MCF 10A (cell line): Measurements from ENCODE around the gene VAT1L. TPM values are rescaled to one million over a fixed set of nuclear protein-coding genes. Genes with fewer than 3 reads are reported as not detected.
A peak's percentile ranks its signal among the peaks of the same experiment; 100 is the strongest.

Source experiments
- BruUV-seq: library from RNA; stranded (reverse); fragments of 400-500 nt; replicated peaks from 2 replicates; lab custom pipeline; 2021; lab: Mats Ljungman, UMichigan
- CTCF ChIA-PET: fragments of 300-600 bp; sonication (Branson Sonifier 250); formaldehyde crosslinking; extraction: SDS; loops from one replicate; lab custom pipeline; 2021; ENCODE audit warnings: antibody characterized with exemption, inconsistent platforms; lab: Yijun Ruan, JAX
- POLR2A ChIA-PET: fragments of 300-600, 350-650 bp; sonication (Branson Sonifier 250); formaldehyde crosslinking; extraction: SDS; loops from one replicate; lab custom pipeline; 2020; ENCODE audit warnings: antibody characterized with exemption, inconsistent platforms; lab: Yijun Ruan, JAX
- DNase-seq: peaks from one replicate; pipeline ENCODE4 v3.0.0-alpha.2; 2018; ENCODE audit not compliant: unreplicated experiment
- H3K27ac Mint-ChIP-seq: one replicate; pipeline ENCODE4 v1.8.0; 2022; ENCODE audit warnings: mild to moderate bottlenecking, low read depth, mixed read lengths; ENCODE audit not compliant: unreplicated experiment
- H3K27me3 Mint-ChIP-seq: one replicate; pipeline ENCODE4 v1.8.0; 2022; ENCODE audit warnings: mixed read lengths; ENCODE audit not compliant: insufficient read depth, unreplicated experiment
- H3K36me3 Mint-ChIP-seq: one replicate; pipeline ENCODE4 v1.8.0; 2022; ENCODE audit warnings: mild to moderate bottlenecking, moderate library complexity, mixed read lengths; ENCODE audit not compliant: insufficient read depth, unreplicated experiment
- H3K4me1 Mint-ChIP-seq: one replicate; pipeline ENCODE4 v1.8.0; 2022; ENCODE audit warnings: mixed read lengths; ENCODE audit not compliant: insufficient read depth, unreplicated experiment
- H3K4me3 Mint-ChIP-seq: one replicate; pipeline ENCODE4 v1.8.0; 2022; ENCODE audit warnings: mild to moderate bottlenecking, moderate library complexity, mixed read lengths; ENCODE audit not compliant: unreplicated experiment
- H3K9me3 Mint-ChIP-seq: one replicate; pipeline ENCODE4 v1.8.0; 2022; ENCODE audit warnings: mixed read lengths; ENCODE audit not compliant: unreplicated experiment
- CTCF ChIP-seq: fragments of 200-600 bp; IDR thresholded peaks from one replicate; pipeline ENCODE4 v1.8.0; 2022; ENCODE audit warnings: antibody characterized with exemption, mild to moderate bottlenecking; ENCODE audit not compliant: unreplicated experiment
- intact Hi-C: fragments of 100-400 bp; cut with micrococcal nuclease; formaldehyde crosslinking; loops from 2 replicates; pipeline ENCODE4 v1.14.1; 2022
- total RNA-seq: library from RNA; stranded (reverse); gene quantifications from 2 replicates; pipeline ENCODE4 v1.2.3, GENCODE V29; 2022

VAT1L gene
- total RNA-seq, 1 experiment from 2014 or later: 1.1 TPM

DNA sequence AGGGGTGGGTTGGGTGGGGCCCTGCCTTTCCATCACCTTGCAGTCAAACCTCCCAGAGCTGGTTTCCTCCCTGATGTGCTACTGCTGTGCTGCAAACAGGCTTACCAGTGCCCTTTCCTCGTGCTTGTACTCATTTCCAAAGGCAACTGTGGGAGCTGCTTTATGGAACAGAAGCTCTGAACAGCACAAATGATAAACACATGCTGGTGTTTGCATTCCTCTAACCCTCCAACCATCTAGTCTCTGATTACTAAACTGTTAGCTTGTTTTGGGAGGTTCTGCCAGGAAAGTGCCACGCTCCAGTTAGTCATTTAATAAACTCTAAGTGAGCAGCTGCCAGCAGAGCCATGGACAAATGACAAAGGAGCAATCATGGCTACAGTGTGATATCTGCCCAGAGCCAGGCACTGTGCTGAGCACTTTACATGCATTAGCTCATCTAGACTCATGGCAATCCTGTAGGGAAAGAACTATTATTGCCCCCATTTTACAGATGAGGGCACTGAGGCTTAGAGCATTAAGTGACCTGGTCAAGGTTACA lies 110.4 kb downstream of the VAT1L start:
- DNase-seq: peak; percentile 11
- intact Hi-C loops: no loop called here
- ChIA-PET POLR2A (no interaction called here), CTCF (interaction anchor here (0.5 to 1.2 kb wide), 5 partner anchors 9 to 83 kb away, joined by 3 to 4 read pairs (median 3); no protein-coding TSS in a partner anchor)
- Mint-ChIP-seq H3K36me3 (no peaks in the 10 kb centered on the region), H3K9me3 (no peaks in the 10 kb centered on the region), H3K27ac (no peak overlapping the region), H3K4me1 (no peaks in the 10 kb centered on the region), H3K4me3 (no peak overlapping the region), H3K27me3 (no peaks in the 10 kb centered on the region)
- no peak for TF ChIP-seq CTCF
- BruUV-seq: no TSS peak

DNA sequence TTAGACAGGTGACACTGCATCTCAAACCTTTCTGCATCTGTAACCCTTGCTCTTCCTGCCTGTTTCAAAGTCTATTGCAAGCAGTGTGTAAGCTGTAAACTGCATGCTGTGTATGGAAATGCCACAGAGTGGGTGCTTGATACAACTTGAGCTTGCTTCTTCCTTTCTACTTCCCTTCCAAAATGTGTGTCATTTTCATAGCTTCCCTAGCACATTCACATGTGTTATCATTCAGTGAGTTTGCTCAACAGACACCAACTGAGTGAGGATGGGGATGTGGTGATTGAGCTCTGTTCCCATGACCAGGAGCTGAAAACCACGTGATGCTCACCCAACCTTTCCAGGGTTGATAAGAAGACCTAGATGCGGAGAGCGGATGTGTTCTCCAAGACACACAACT lies 111.1 kb downstream of the VAT1L start:
- Mint-ChIP-seq H3K4me1 (no peaks in the 10 kb centered on the region), H3K9me3 (no peaks in the 10 kb centered on the region), H3K27ac (no peak overlapping the region), H3K36me3 (no peaks in the 10 kb centered on the region), H3K4me3 (no peak overlapping the region), H3K27me3 (no peaks in the 10 kb centered on the region)
- TF ChIP-seq CTCF: no peak
- intact Hi-C loops: no loop called here
- no peak for DNase-seq
- ChIA-PET POLR2A (no interaction called here), CTCF (interaction anchor here (0.6 to 1.2 kb wide), 5 partner anchors 8 to 78 kb away, joined by 3 to 5 read pairs (median 4); no protein-coding TSS in a partner anchor)
- no TSS peak for BruUV-seq

DNA sequence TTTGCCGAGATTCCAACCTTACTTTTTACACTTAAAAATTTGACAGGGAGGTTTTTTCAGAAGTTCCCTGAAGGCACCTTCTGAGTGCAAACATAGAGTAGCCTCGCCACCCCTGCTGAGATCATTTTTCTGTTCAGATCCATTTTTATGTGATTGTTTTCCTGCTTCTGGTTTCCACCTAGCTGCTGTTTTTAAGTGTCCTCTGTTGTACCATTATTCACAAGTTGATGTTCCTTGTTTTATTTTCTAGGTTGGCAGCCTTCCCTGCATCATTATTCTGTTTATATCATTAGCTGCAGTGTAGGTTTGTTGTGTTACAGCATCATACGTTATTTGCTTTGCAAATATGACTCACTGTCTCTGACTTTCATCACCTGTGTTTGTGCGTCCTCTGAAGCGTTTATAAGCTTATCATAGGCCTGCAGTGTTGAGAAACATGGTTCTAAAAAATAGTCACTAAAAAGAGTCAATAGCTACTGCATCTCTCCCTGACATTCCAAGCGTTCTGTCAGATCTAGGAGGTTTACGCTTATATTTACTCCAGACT lies 117.1 kb downstream of the VAT1L start:
- H3K4me3 Mint-ChIP-seq: no peak overlapping the region
- H3K27me3 Mint-ChIP-seq: no peaks in the 10 kb centered on the region
- H3K36me3 Mint-ChIP-seq: no peaks in the 10 kb centered on the region
- DNase-seq: peak; percentile 45
- CTCF ChIA-PET: interaction anchor here (0.6 to 1.7 kb wide), 7 partner anchors 74 to 685 kb away, joined by 3 to 6 read pairs (median 3); no protein-coding TSS in a partner anchor
- no TSS peak for BruUV-seq
- H3K27ac Mint-ChIP-seq: no peak overlapping the region
- no peaks in the 10 kb centered on the region for H3K9me3 Mint-ChIP-seq
- intact Hi-C loops: no loop called here
- no peak for TF ChIP-seq CTCF
- POLR2A ChIA-PET: interaction anchor here (1.5 kb wide), 1 partner anchor 13 kb away, joined by 4 read pairs; no protein-coding TSS in a partner anchor
- H3K4me1 Mint-ChIP-seq: peaks cover 7% of the 10 kb centered on the region

- Mint-ChIP-seq H3K4me1 (peaks cover 7% of the 10 kb centered on the region), H3K36me3 (no peaks in the 10 kb centered on the region), H3K9me3 (no peaks in the 10 kb centered on the region), H3K27ac (no peak overlapping the region), H3K27me3 (no peaks in the 10 kb centered on the region), H3K4me3 (no peak overlapping the region)
- ChIA-PET CTCF (interaction anchor here (0.6 to 1.0 kb wide), 4 partner anchors 12 to 566 kb away, joined by 3 to 4 read pairs (median 3); no protein-coding TSS in a partner anchor), POLR2A (interaction anchor here (1.5 kb wide), 1 partner anchor 269 kb away, joined by 4 read pairs; no protein-coding TSS in a partner anchor)
- TF ChIP-seq CTCF: no peak
- intact Hi-C loops: no loop called here
- BruUV-seq: no TSS peak
- DNase-seq: no peak
Measured at GRCh38 chr16:77910021-77910420, 121.7 kb downstream of the VAT1L start.
